Endothelial cell of umbilical vein (primary cell): Measurements from ENCODE around the gene SCUBE3. TPM values are rescaled to one million over a fixed set of nuclear protein-coding genes. Genes with fewer than 3 reads are reported as not detected.

Experiments used
- BruUV-seq: library from RNA; stranded (reverse); fragments of 400-500 nt; replicated peaks from 2 replicates; lab custom pipeline; 2021; lab: Mats Ljungman, UMichigan
- CTCF ChIA-PET: fragments of 300-600, 350-600 bp; sonication (Branson Sonifier 250); formaldehyde crosslinking; loops from one replicate; lab custom pipeline; 2021; ENCODE audit warnings: antibody characterized with exemption, inconsistent platforms; lab: Charles Lee
- POLR2A ChIA-PET: fragments of 300-600, 350-600 bp; sonication (Branson Sonifier 250); formaldehyde crosslinking; loops from one replicate; lab custom pipeline; 2021; ENCODE audit warnings: antibody characterized with exemption, inconsistent platforms; lab: Charles Lee
- DNase-seq: peaks from one replicate; pipeline ENCODE4 v3.0.0-alpha.2; 2011; ENCODE audit warnings: low read depth, low spot score
- FAIRE-seq: peaks from 2 replicates; lab custom pipeline; 2011; peaks lifted over from hg19 to GRCh38; lab: Jason Lieb, UNC
- H2AFZ ChIP-seq: 2 replicates; pipeline ENCODE4 v1.6.0; 2012; ENCODE audit warnings: low read depth, low read length, control low read depth, inconsistent platforms
- H3K27ac ChIP-seq: 2 replicates; pipeline ENCODE4 v1.5.1; 2011; ENCODE audit warnings: low read depth, mild to moderate bottlenecking, control low read depth, low read length, moderate library complexity; ENCODE audit not compliant: insufficient read depth
- H3K27me3 ChIP-seq, 2 experiments: 2 replicates each; pipeline versions ENCODE4 v1.6.0 to v1.6.1; 2011; ENCODE audit warnings: low read length in 2 of 2, mixed read lengths in 1 of 2; ENCODE audit not compliant: control insufficient read depth in 2 of 2, insufficient read depth in 2 of 2
- H3K36me3 ChIP-seq, 2 experiments: 2 replicates in 1 of 2; 3 replicates in 1 of 2; pipeline ENCODE4 v1.5.1; 2011; ENCODE audit warnings: low read length in 2 of 2, mild to moderate bottlenecking in 1 of 2, moderate library complexity in 1 of 2; ENCODE audit not compliant: control insufficient read depth in 2 of 2, insufficient read depth in 2 of 2; ENCODE audit errors: extremely low read depth in 1 of 2
- H3K4me1 ChIP-seq: 3 replicates; pipeline ENCODE4 v1.5.1; 2011; ENCODE audit warnings: mild to moderate bottlenecking, low read length; ENCODE audit not compliant: control insufficient read depth, insufficient read depth; ENCODE audit errors: extremely low read depth
- H3K4me2 ChIP-seq: 2 replicates; pipeline ENCODE4 v1.6.1; 2011; ENCODE audit warnings: low read length, control low read depth, mixed read lengths; ENCODE audit not compliant: insufficient read depth
- H3K4me3 ChIP-seq, 3 experiments: fragments of 200-600 bp in 1 of 3; sonication (generic), shearing (Covaris generic) in 1 of 3; replicated peaks in 1 of 3; 2 replicates each; pipeline ENCODE4 v1.5.1; 2011 to 2016; ENCODE audit warnings: control low read depth in 3 of 3, low read length in 3 of 3, mild to moderate bottlenecking in 2 of 3, inconsistent platforms in 1 of 3, low read depth in 1 of 3, moderate library complexity in 1 of 3; ENCODE audit not compliant: insufficient read depth in 1 of 3
- H3K79me2 ChIP-seq: 2 replicates; pipeline ENCODE4 v1.6.0; 2012; ENCODE audit warnings: low read length, inconsistent platforms; ENCODE audit not compliant: control insufficient read depth, insufficient read depth
- H3K9ac ChIP-seq: replicated peaks from 2 replicates; pipeline ENCODE3; 2011; ENCODE audit warnings: low read length, control low read depth; ENCODE audit not compliant: insufficient read depth; ENCODE audit errors: extremely low read depth
- H3K9me1 ChIP-seq: replicated peaks from 3 replicates; pipeline ENCODE4 v1.6.0; 2011; ENCODE audit warnings: mild to moderate bottlenecking, low read length; ENCODE audit not compliant: control insufficient read depth, insufficient read depth; ENCODE audit errors: extremely low read depth
- H3K9me3 ChIP-seq: replicated peaks from 2 replicates; pipeline ENCODE4 v1.5.1; 2012; ENCODE audit warnings: low read length, inconsistent platforms; ENCODE audit not compliant: control insufficient read depth, insufficient read depth
- H4K20me1 ChIP-seq: replicated peaks from 2 replicates; pipeline ENCODE3; 2011; ENCODE audit warnings: mild to moderate bottlenecking, low read length; ENCODE audit not compliant: control insufficient read depth, insufficient read depth; ENCODE audit errors: extremely low read depth
- EZH2 ChIP-seq: IDR thresholded peaks from 2 replicates; pipeline ENCODE4 v1.6.1; 2012; ENCODE audit warnings: borderline replicate concordance, low read depth, mild to moderate bottlenecking, moderate library complexity, low read length, inconsistent platforms; ENCODE audit not compliant: severe bottlenecking
- FOS ChIP-seq: IDR thresholded peaks from 2 replicates; pipeline ENCODE4 v1.6.1; 2011; ENCODE audit warnings: mild to moderate bottlenecking, low read length, moderate library complexity, borderline replicate concordance; ENCODE audit not compliant: insufficient read depth
- GATA2 ChIP-seq: IDR thresholded peaks from 2 replicates; pipeline ENCODE4 v1.7.0; 2011; ENCODE audit warnings: low read depth, mild to moderate bottlenecking, moderate library complexity, mixed read lengths, low read length; ENCODE audit not compliant: insufficient read length, insufficient read depth
- JUN ChIP-seq: IDR thresholded peaks from 2 replicates; pipeline ENCODE4 v1.6.1; 2011; ENCODE audit warnings: borderline replicate concordance, low read depth; ENCODE audit not compliant: insufficient read length, insufficient read depth
- MYC ChIP-seq: IDR thresholded peaks from one replicate; pipeline ENCODE4 v1.6.1; 2011; ENCODE audit warnings: mild to moderate bottlenecking, low read depth, low read length
- POLR2A ChIP-seq: IDR thresholded peaks from 2 replicates; pipeline ENCODE4 v1.6.1; 2012; ENCODE audit warnings: low read depth, mild to moderate bottlenecking, control low read depth, low read length
- POLR2AphosphoS5 ChIP-seq: IDR thresholded peaks from 2 replicates; pipeline ENCODE4 v1.6.1; 2012; ENCODE audit warnings: low read depth, mild to moderate bottlenecking, control low read depth, low read length, moderate library complexity; ENCODE audit not compliant: insufficient read depth
- dilution Hi-C: fragments of 300-500 bp; cut with MboI; formaldehyde crosslinking; loops from one replicate; pipeline ENCODE4 v1.15.0; 2019; ENCODE audit warnings: low sequenced_read_pairs; ENCODE audit not compliant: extremely low pct_ligation_motif_present
- intact Hi-C: fragments of 100-400 bp; cut with micrococcal nuclease; formaldehyde crosslinking; loops from one replicate; pipeline ENCODE4 v1.10.0; 2022
- polyA plus RNA-seq, 4 experiments: library from polyadenylated mRNA; depleted of rRNA in 3 of 4; stranded (reverse) in 3 of 4; unstranded in 1 of 4; fragments of >200 nt; gene quantifications; 2 replicates each; pipeline versions ENCODE4 v1.2.1 to v1.2.3, GENCODE V29; 2011 to 2012; ENCODE audit warnings: missing spikeins in 1 of 4
- total RNA-seq: library from RNA; stranded (reverse); gene quantifications from 2 replicates; pipeline ENCODE4 v1.2.3, GENCODE V29; 2021
- TF ChIP-seq, protein P1 (sequence below), 2 donors: IDR thresholded peaks; 1 replicate in 1 of 2; 2 replicates in 1 of 2; pipeline ENCODE4 v1.5.1; 2011; ENCODE audit warnings: low read length in 2 of 2, mild to moderate bottlenecking in 2 of 2, moderate library complexity in 2 of 2, control low read depth in 1 of 2, inconsistent platforms in 1 of 2, low read depth in 1 of 2; ENCODE audit not compliant: insufficient read depth in 1 of 2; ENCODE audit errors: extremely low read depth in 1 of 2
- TF ChIP-seq, protein P2 (sequence below): IDR thresholded peaks from 2 replicates; pipeline ENCODE4 v1.6.1; 2011; ENCODE audit not compliant: insufficient read depth, insufficient read length

Gene SCUBE3
- total and polyA plus RNA-seq, 2 donors (not counting 3 experiments of a cell fraction or from before 2014, with no cell fraction given), result 1.1 to 1.5 TPM

DNA sequence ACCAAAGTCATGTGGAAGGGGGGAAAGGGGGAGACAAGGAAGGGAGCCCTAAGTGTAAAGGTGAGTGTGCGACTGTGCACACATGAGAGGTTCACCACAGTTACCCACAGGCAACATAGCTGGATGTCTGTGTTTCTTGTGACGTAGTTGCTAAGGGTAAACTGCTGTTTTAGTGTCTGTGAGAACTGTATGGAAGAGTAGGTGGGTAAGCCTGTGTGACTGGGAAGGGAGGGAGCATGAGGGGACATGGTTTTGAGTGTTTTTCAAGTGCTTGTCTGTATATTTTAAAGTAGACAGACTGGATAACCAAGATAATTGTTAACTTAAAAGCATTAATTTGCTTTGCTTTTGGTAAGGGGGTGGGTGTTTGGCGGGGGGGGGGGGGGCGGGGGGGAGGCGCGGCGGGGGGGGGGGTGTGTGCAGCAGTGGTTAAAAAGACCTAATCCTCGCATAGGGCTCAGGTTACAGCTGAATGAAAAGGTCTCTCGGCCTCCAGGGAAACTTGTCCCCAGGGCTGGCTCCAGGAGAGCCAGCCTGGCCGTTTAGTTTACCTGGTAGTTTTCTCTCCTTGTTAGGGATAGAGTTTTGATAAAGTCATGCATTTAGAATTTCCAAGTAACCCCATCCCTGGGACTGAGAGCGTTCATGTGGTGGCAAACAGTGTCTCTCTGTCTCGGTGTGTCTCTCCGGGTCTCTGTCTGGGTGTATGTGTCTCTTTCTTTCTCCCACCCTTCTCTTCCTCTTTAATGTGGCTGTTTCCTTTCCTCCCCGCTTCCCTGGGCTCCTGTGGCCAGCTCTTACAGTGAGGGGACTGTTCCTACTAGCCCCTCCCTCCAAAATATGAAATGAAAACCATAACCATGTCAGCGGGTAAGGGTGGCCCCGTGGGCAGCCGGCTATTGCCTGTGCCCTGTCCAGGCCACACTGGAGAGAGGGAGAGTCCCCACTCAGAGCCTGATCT is 3.4 kb downstream of the SCUBE3 start:
- Histone ChIP-seq H3K9me3 (no peaks in the 10 kb centered on the region), H3K27me3 (peaks cover 30 to 31% of the 10 kb centered on the region in 2 experiments), H3K4me2 (no peak overlapping the region), H3K4me3 (no peak overlapping the region), H2AFZ (no peak overlapping the region), H3K79me2 (no peaks in the 10 kb centered on the region), H3K4me1 (peaks cover 5% of the 10 kb centered on the region), H4K20me1 (no peaks in the 10 kb centered on the region), H3K9ac (no peak overlapping the region), H3K36me3 (no peaks in the 10 kb centered on the region), H3K27ac (no peak overlapping the region), H3K9me1 (no peaks in the 10 kb centered on the region)
- CTCF ChIA-PET, result interaction anchor here (1.1 to 4.9 kb wide), 3 partner anchors 9 to 24 kb away, joined by 3 to 29 read pairs (median 27); no protein-coding TSS in a partner anchor
- TF ChIP-seq POLR2A (no peak), POLR2AphosphoS5 (no peak), EZH2 (no peak), JUN (no peak), MYC (no peak), GATA2 (no peak), FOS (no peak)
- TF ChIP-seq, protein P1, sequence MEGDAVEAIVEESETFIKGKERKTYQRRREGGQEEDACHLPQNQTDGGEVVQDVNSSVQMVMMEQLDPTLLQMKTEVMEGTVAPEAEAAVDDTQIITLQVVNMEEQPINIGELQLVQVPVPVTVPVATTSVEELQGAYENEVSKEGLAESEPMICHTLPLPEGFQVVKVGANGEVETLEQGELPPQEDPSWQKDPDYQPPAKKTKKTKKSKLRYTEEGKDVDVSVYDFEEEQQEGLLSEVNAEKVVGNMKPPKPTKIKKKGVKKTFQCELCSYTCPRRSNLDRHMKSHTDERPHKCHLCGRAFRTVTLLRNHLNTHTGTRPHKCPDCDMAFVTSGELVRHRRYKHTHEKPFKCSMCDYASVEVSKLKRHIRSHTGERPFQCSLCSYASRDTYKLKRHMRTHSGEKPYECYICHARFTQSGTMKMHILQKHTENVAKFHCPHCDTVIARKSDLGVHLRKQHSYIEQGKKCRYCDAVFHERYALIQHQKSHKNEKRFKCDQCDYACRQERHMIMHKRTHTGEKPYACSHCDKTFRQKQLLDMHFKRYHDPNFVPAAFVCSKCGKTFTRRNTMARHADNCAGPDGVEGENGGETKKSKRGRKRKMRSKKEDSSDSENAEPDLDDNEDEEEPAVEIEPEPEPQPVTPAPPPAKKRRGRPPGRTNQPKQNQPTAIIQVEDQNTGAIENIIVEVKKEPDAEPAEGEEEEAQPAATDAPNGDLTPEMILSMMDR (IDR thresholded peaks at IDR 0.05; ENCODE audit: extremely low read depth in 1 of 2, insufficient read depth in 1 of 2, low read depth in 1 of 2, low read length in 2 of 2), result no peak
- TF ChIP-seq, protein P2, sequence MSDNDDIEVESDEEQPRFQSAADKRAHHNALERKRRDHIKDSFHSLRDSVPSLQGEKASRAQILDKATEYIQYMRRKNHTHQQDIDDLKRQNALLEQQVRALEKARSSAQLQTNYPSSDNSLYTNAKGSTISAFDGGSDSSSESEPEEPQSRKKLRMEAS, result no peak
- FAIRE-seq (no peak), DNase-seq (no peak)
- POLR2A ChIA-PET, result no interaction called here
- BruUV-seq, result no TSS peak
- dilution Hi-C loops (no loop called here), intact Hi-C loops (loop anchor here (5.0 kb wide), 1 partner anchor 40 kb away; the partner anchor contains the start of gene ZNF76)
